OCI-LY3 (cell line): Measurements from ENCODE around the gene CCL20.

Experiments used
- CTCF ChIP-seq: fragments of 200-600, 300-600 bp; sonication (generic); IDR thresholded peaks from 2 replicates; pipeline ENCODE4 v1.5.1; 2014; ENCODE audit warnings: antibody characterized with exemption, low read length, low read depth
- EZH2phosphoT487 ChIP-seq: fragments of 200-600 bp; shearing (Covaris generic); IDR thresholded peaks from 2 replicates; pipeline ENCODE4 v1.6.1; 2018; ENCODE audit warnings: antibody characterized with exemption, mixed run types, low read depth

- no peak for TF ChIP-seq CTCF
- no peak for TF ChIP-seq EZH2phosphoT487
Measured at GRCh38 chr2:227824711-227825110, 11.1 kb downstream of the CCL20 start.
